ENCODE measurements around the gene HAUS1.

Gene HAUS1

DNA sequence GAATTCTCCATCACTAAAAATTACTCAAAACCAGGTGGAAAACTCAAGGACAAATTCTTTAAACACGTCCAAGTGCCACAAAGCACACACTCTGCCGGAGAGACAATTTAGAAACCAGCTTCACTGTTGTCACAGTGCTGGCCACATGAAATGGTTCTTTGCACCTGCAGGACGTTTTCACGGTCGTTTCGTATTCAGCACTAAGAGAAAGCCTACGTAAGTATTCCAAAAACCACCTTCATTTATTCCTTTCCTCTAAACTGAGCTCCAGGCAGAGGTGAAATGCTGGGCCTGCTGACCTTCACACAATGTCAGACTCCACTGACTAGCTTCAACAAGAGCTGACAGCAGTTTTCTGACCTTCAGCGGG, 6.8 kb upstream of the HAUS1 start:
- ChIA-PET CTCF (interaction anchor here (1.0 to 3.2 kb wide), 4 partner anchors 22 to 561 kb away, joined by 3 to 12 read pairs (median 6); no protein-coding TSS in a partner anchor), POLR2A (interaction anchor here (0.8 to 1.4 kb wide), 3 partner anchors 14 to 26 kb away, joined by 3 read pairs; no protein-coding TSS in a partner anchor)
- H3K4me3 ChIP-seq (ENCODE audit: low read depth, low read length) = peak overlapping the region; percentile 97
- TF ChIP-seq, protein P1, sequence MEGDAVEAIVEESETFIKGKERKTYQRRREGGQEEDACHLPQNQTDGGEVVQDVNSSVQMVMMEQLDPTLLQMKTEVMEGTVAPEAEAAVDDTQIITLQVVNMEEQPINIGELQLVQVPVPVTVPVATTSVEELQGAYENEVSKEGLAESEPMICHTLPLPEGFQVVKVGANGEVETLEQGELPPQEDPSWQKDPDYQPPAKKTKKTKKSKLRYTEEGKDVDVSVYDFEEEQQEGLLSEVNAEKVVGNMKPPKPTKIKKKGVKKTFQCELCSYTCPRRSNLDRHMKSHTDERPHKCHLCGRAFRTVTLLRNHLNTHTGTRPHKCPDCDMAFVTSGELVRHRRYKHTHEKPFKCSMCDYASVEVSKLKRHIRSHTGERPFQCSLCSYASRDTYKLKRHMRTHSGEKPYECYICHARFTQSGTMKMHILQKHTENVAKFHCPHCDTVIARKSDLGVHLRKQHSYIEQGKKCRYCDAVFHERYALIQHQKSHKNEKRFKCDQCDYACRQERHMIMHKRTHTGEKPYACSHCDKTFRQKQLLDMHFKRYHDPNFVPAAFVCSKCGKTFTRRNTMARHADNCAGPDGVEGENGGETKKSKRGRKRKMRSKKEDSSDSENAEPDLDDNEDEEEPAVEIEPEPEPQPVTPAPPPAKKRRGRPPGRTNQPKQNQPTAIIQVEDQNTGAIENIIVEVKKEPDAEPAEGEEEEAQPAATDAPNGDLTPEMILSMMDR (IDR thresholded peaks at IDR 0.05; ENCODE audit: insufficient read depth, low read length, missing control alignments) = no peak
- no peak for DNase-seq (ENCODE audit: low read depth, low spot score)

DNA sequence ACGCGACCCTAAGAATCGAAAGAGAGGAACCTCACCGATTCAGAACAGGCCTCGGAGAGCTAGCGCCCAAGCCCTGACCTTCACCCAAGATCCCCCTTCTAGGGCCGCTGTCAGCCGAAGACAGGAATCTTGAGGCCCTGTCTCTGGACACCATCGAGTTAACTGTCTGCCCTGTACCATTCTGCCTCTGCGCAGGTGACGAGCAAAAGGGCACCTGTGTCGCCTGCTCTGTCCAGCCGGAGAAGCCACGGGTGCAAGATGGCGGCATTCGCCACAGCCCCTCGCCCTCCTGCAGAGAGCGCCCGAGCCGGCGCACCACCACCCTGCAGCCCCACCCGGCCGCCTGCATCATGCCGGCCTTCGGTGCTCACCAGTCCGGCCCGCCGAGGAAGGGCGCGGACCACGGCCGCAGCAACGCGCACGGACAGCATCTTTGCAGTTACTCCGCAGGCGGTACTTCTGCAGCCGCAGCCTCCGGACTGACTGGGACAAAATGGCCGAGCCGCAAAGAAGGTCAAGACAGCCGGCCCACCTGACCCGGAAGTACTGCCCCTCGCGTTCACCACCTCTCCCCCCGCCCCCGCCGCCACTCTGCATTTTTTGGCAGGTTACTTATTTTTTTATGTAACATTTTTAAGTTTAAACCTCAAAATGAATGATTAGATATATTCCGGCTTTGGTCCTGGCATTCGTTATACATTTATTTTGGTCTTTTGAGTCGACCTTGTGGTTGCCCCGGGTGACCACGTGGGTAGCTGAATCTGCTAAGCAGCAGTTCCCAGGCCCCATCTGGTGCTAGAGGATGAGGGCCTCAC, 6.2 kb upstream of the HAUS1 start, which contains the start of gene ATP5F1A:
Gene ATP5F1A, minus strand, starts transcription at position 496 of the 815 bp plus-strand sequence. Its CDS starts 65 bp downstream, at position 431.
- TF ChIP-seq, protein P1 (IDR thresholded peaks at IDR 0.05; ENCODE audit: insufficient read depth, low read length, missing control alignments) = peak; percentile 12
- H3K4me3 ChIP-seq (ENCODE audit: low read depth, low read length) = peak within 1 kb of the TSS; percentile 97
- ChIA-PET POLR2A (interaction anchor here (0.8 to 1.4 kb wide), 3 partner anchors 15 to 27 kb away, joined by 3 read pairs; no protein-coding TSS in a partner anchor), CTCF (interaction anchor here (0.7 to 3.2 kb wide), 5 partner anchors 24 to 560 kb away, joined by 3 to 12 read pairs (median 8); a partner anchor contains a TSS)
- DNase-seq (ENCODE audit: low read depth, low spot score) = no peak

DNA sequence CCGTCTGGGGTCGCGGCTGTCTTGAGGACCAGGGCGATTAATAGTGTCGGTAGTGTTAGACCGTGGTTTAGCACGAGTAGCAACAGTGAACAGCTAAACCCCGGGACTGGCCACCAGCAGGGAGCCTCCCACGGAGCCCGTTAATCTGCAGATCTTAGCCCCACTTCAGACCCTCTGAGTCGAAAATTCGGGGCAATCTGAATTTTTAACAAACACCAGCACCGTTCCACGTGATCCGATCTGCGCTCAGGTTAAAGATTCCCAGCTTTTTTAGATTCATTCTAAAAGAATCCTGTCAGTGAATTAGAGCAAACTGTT, 5.6 kb upstream of the HAUS1 start:
- peak overlapping the region; percentile 97 for H3K4me3 ChIP-seq (ENCODE audit: low read depth, low read length)
- TF ChIP-seq, protein P1 (IDR thresholded peaks at IDR 0.05; ENCODE audit: insufficient read depth, low read length, missing control alignments) = no peak
- POLR2A ChIA-PET = no interaction called here
- CTCF ChIA-PET = interaction anchor here (0.7 to 3.2 kb wide), 4 partner anchors 25 to 560 kb away, joined by 3 to 12 read pairs (median 8); a partner anchor contains a TSS
- no peak for DNase-seq (ENCODE audit: low read depth, low spot score)

DNA sequence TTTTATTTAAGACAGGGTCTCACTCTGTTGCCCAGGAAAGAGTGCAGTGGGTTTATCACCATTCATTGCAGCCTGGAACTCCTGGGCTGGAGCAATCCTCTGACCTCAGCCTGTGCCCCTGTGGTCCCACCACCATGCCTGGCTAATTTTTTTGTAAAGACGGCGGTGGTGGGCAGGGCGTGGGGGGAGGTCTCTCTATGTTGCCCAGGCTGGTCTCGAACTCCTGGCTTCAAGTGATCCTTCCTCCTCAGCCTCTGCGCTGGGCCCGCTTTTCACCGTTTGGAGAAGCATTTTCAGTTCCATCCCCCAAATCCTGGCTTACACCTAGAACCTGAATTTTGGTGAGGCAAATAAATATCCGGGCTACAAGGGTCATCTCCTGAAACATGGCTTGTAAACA, 4.7 kb upstream of the HAUS1 start:
- H3K4me3 ChIP-seq (ENCODE audit: low read depth, low read length) = no peak overlapping the region
- CTCF ChIA-PET = interaction anchor here (1.0 to 2.4 kb wide), 2 partner anchors 74 to 559 kb away, joined by 8 read pairs; a partner anchor contains a TSS
- POLR2A ChIA-PET = no interaction called here
- TF ChIP-seq, protein P1 (IDR thresholded peaks at IDR 0.05; ENCODE audit: insufficient read depth, low read length, missing control alignments) = no peak
- DNase-seq (ENCODE audit: low read depth, low spot score) = no peak

DNA sequence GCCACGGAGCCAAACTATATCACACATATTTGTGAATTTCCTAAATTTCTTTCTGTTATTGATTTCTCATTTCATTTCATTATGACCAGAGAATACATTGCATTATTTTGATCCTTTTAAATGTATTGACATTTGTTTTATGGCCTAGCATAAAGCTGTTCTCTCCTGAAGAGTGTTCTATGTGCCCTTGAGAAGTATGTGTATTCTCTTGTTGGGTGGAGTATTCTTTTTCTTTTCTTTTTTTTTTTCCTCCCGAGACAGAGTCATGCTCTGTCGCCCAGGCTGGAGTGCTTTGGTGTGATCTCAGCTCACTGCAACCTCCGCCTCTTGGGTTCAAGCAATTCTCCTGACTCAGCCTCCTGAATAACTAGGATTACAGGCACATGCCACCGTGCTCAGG, 5.2 kb downstream of the HAUS1 start:
- POLR2A ChIA-PET = no interaction called here
- no peak overlapping the region for H3K4me3 ChIP-seq (ENCODE audit: low read depth, low read length)
- TF ChIP-seq, protein P1 (IDR thresholded peaks at IDR 0.05; ENCODE audit: insufficient read depth, low read length, missing control alignments) = no peak
- no peak for DNase-seq (ENCODE audit: low read depth, low spot score)
- CTCF ChIA-PET = no interaction called here

DNA sequence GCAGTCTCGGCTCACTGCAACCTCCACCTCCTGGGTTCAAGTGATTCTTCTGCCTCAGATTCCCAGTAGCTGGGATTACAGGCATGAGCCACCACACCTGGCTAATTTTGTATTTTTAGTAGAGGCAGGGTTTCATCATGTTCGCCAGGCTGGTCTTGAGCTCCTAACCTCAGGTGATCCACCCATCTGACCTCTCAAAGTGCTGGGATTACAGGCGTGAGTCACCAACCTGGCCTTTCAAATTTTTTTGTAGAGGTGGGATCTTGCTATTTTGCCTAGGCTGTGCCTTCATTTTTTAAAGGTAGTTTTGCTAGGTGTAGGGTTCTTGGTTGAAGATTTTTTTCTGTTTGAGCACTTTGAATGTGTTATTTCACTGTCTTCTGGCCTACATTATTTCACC, 6.2 kb downstream of the HAUS1 start:
- TF ChIP-seq, protein P1 (IDR thresholded peaks at IDR 0.05; ENCODE audit: insufficient read depth, low read length, missing control alignments) = no peak
- DNase-seq (ENCODE audit: low read depth, low spot score) = no peak
- ChIA-PET CTCF (no interaction called here), POLR2A (no interaction called here)
- H3K4me3 ChIP-seq (ENCODE audit: low read depth, low read length) = no peak overlapping the region
